A549 (cell line): Measurements from ENCODE around the gene LNX2. TPM values are rescaled to one million over a fixed set of nuclear protein-coding genes. Genes with fewer than 3 reads are reported as not detected.

ENCODE experiments used
- ATAC-seq, 2 experiments: fragments of 200-7000 bp in 1 of 2; fragments of >200 bp in 1 of 2; cut with Nextera tagmentation in 1 of 2; cut with Tn5 transposase in 1 of 2; 3 replicates each; pipeline versions ENCODE4 v1.8.0 to v1.9.1; 2018 to 2020; ENCODE audit warnings: mild to moderate bottlenecking in 1 of 2, moderate library complexity in 1 of 2
- CTCF ChIA-PET: fragments of 300-600 bp; sonication (Branson Sonifier 250); formaldehyde crosslinking; extraction: SDS; loops from one replicate; lab custom pipeline; 2021; ENCODE audit warnings: antibody characterized with exemption, inconsistent platforms; lab: Yijun Ruan, JAX
- POLR2A ChIA-PET: fragments of 350-600 bp; formaldehyde crosslinking; extraction: SDS; loops from one replicate; lab custom pipeline; 2021; ENCODE audit warnings: antibody characterized with exemption, inconsistent platforms; lab: Yijun Ruan, JAX
- DNase-seq, 2 experiments: peaks; one replicate each; pipeline versions ENCODE4 v3.0.0 to v3.0.0-alpha.2; 2011 to 2016; ENCODE audit warnings: low read depth in 1 of 2, low spot score in 1 of 2
- FAIRE-seq: peaks from 2 replicates; lab custom pipeline; 2011; peaks lifted over from hg19 to GRCh38; lab: Jason Lieb, UNC
- H3K27ac ChIP-seq, 2 experiments: fragments of >200 bp; sonication (Bioruptor Twin); formaldehyde crosslinking; 3 replicates each; pipeline ENCODE4 v1.5.1; 2016 to 2017
- H3K4me1 ChIP-seq: fragments of >200 bp; sonication (Bioruptor Twin); formaldehyde crosslinking; 3 replicates; pipeline ENCODE4 v1.6.1; 2016
- H3K4me2 ChIP-seq: fragments of >200 bp; sonication (Bioruptor Twin); formaldehyde crosslinking; 3 replicates; pipeline ENCODE4 v1.6.1; 2016
- H3K4me3 ChIP-seq: fragments of >200 bp; sonication (Bioruptor Twin); formaldehyde crosslinking; 3 replicates; pipeline ENCODE4 v1.5.1; 2016
- H3K9me3 ChIP-seq: fragments of >200 bp; sonication (Bioruptor Twin); formaldehyde crosslinking; 3 replicates; pipeline ENCODE4 v1.6.1; 2016
- CBX8 ChIP-seq: fragments of 200-600 bp; sonication (generic); IDR thresholded peaks from 2 replicates; pipeline ENCODE4 v1.6.1; 2016
- CEBPB ChIP-seq, 2 experiments: fragments of >200 bp in 1 of 2; sonication (Bioruptor Twin) in 1 of 2; formaldehyde crosslinking in 1 of 2; IDR thresholded peaks; 2 replicates each; pipeline ENCODE4 v1.6.1; 2012 to 2016
- CHD2 ChIP-seq: fragments of 150-350 bp; IDR thresholded peaks from 2 replicates; pipeline ENCODE4 v1.6.1; 2014; ENCODE audit warnings: low read length; ENCODE audit not compliant: partially characterized antibody
- CHD4 ChIP-seq: fragments of 200-600 bp; sonication (generic); IDR thresholded peaks from 2 replicates; pipeline ENCODE4 v1.6.1; 2016; ENCODE audit warnings: antibody characterized with exemption, mild to moderate bottlenecking, borderline replicate concordance
- FOSB ChIP-seq: fragments of 250-450 bp; sonication (Bioruptor Pico); IDR thresholded peaks from 2 replicates; pipeline ENCODE4 v1.5.0; 2020; ENCODE audit warnings: mild to moderate bottlenecking, moderate library complexity
- HEYL ChIP-seq: fragments of 250-450 bp; sonication (Bioruptor Pico); IDR thresholded peaks from 2 replicates; pipeline ENCODE4 v1.8.0; 2021; ENCODE audit warnings: mild to moderate bottlenecking, moderate library complexity
- HOXA7 ChIP-seq: fragments of 250-450 bp; sonication (Bioruptor Pico); IDR thresholded peaks from 2 replicates; pipeline ENCODE4 v1.5.0; 2020; ENCODE audit warnings: mild to moderate bottlenecking, moderate library complexity
- HOXB5 ChIP-seq: fragments of 250-450 bp; sonication (Bioruptor Pico); IDR thresholded peaks from 2 replicates; pipeline ENCODE4 v1.5.0; 2020; ENCODE audit warnings: mild to moderate bottlenecking, moderate library complexity
- JUNB ChIP-seq: fragments of >200 bp; sonication (Bioruptor Twin); formaldehyde crosslinking; IDR thresholded peaks from 2 replicates; pipeline ENCODE4 v1.6.1; 2016
- MYC ChIP-seq: IDR thresholded peaks from 2 replicates; pipeline ENCODE4 v1.6.1; 2012; ENCODE audit warnings: mild to moderate bottlenecking, inconsistent platforms, low read length, improper control_type of control experiment, borderline replicate concordance
- NFE2L2 ChIP-seq: fragments of 150-350 bp; conservative IDR thresholded peaks from 2 replicates; pipeline ENCODE4 v1.6.1; 2014; ENCODE audit warnings: low read length
- NPAS2 ChIP-seq: fragments of 250-450 bp; sonication (Bioruptor Pico); IDR thresholded peaks from 2 replicates; pipeline ENCODE4 v1.8.0; 2022; ENCODE audit warnings: mild to moderate bottlenecking, moderate library complexity, borderline replicate concordance
- NR3C1 ChIP-seq: fragments of >200 bp; sonication (Bioruptor Twin); formaldehyde crosslinking; IDR thresholded peaks from 3 replicates; pipeline ENCODE4 v1.6.1; 2017
- PHF8 ChIP-seq: fragments of 200-600 bp; sonication (generic); IDR thresholded peaks from 2 replicates; pipeline ENCODE4 v1.6.1; 2016; ENCODE audit warnings: low read depth, mild to moderate bottlenecking, antibody characterized with exemption, moderate library complexity, borderline replicate concordance
- RARB ChIP-seq: fragments of 250-450 bp; sonication (Bioruptor Pico); IDR thresholded peaks from 2 replicates; pipeline ENCODE4 v1.8.0; 2021; ENCODE audit warnings: mild to moderate bottlenecking, moderate library complexity
- RFX5 ChIP-seq: fragments of 450-650 bp; IDR thresholded peaks from 2 replicates; pipeline ENCODE4 v1.7.1; 2014; ENCODE audit warnings: antibody characterized with exemption, mild to moderate bottlenecking, moderate library complexity
- RNF2 ChIP-seq: fragments of 200-600 bp; sonication (generic); IDR thresholded peaks from 2 replicates; pipeline ENCODE4 v1.6.1; 2016; ENCODE audit warnings: low read depth, mild to moderate bottlenecking, antibody characterized with exemption, moderate library complexity, borderline replicate concordance
- SMC3 ChIP-seq: fragments of >200 bp; sonication (Bioruptor Twin); formaldehyde crosslinking; IDR thresholded peaks from 3 replicates; pipeline ENCODE4 v1.6.1; 2018; ENCODE audit warnings: inconsistent platforms
- SREBF2 ChIP-seq: fragments of 450-650 bp; IDR thresholded peaks from 2 replicates; pipeline ENCODE4 v1.6.1; 2014; ENCODE audit warnings: mild to moderate bottlenecking, moderate library complexity
- ZC3H11A ChIP-seq: fragments of 450-650 bp; IDR thresholded peaks from 2 replicates; pipeline ENCODE4 v1.6.1; 2014; ENCODE audit warnings: antibody characterized with exemption, mild to moderate bottlenecking
- WGBS: methylation state at CpG from one replicate; pipeline ENCODE4 v1.1.6; 2017; ENCODE audit errors: missing lambda C conversion rate; 5-methylcytosine and 5-hydroxymethylcytosine counted together
- polyA plus RNA-seq, 4 experiments: library from polyadenylated mRNA; depleted of rRNA in 3 of 4; stranded (reverse); fragments of >200 nt; fragmentation: RNase III in 1 of 4; extraction: RNeasy Plus Mini Kit Qiagen cat#74134 plus additional on column Dnase treatment in 1 of 4; gene quantifications; 2 replicates in 3 of 4; 3 replicates in 1 of 4; pipeline ENCODE4 v1.2.3, GENCODE V29; 2011 to 2017
- TF ChIP-seq, protein P1 (sequence below): IDR thresholded peaks from 2 replicates; pipeline ENCODE4 v1.6.1; 2012; ENCODE audit warnings: low read depth, borderline replicate concordance
- TF ChIP-seq, protein P2 (sequence below): fragments of 450-650 bp; IDR thresholded peaks from 2 replicates; pipeline ENCODE4 v1.6.1; 2014; ENCODE audit warnings: antibody characterized with exemption
- TF ChIP-seq, protein P3 (sequence below): fragments of 250-450 bp; sonication (Bioruptor Pico); IDR thresholded peaks from 2 replicates; pipeline ENCODE4 v1.5.0; 2021; ENCODE audit warnings: mild to moderate bottlenecking, moderate library complexity, borderline replicate concordance
- TF ChIP-seq, protein P4 (sequence below): fragments of >200 bp; sonication (Bioruptor Twin); formaldehyde crosslinking; IDR thresholded peaks from 3 replicates; pipeline ENCODE4 v1.6.1; 2016

LNX2 gene
- polyA plus RNA-seq, 2 of the 4 experiments (the other 2 are of a cell fraction): 3.3 to 6.3 TPM

DNA sequence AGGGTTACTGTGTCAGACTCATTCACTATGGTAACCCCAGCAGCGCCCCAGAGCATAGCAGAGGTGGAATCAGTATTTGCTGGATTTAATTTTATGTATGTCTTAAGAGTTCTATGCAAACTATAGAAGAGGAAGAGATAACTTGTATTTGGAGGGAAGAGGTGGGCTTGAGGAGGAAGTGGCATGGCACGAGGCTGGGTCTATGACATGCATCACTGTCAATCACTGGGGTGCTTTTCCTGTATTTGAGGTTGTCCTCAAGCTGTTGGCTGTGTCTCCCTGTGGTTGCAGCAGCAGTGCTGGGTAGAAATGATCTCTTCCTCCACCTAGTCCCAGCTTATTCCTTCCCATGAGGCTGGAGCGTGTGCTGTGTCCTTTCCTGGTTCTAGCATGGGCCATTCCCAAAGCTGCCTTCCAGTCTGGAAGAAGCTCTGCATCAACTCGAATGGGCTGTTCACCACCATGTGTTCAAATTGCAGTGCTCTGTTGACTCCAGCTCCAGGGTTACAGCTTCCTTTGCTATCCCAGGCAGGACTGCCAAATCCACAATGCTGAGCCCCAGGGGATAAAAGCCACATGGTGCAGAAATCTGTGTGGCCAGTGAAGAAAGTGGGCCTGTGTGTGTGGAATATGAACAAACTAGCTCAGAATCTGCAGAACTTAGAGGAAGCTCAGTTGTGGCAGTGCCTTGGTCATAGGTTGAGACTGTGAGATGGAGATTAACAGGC, 96.8 kb downstream of the LNX2 start:
- ATAC-seq (no peak), FAIRE-seq (no peak), DNase-seq (no peak)
- WGBS: 61% methylated on average over 2 of the region's 4 CpGs
- Histone ChIP-seq H3K4me3 (no peak overlapping the region), H3K4me1 (no peaks in the 10 kb centered on the region), H3K27ac (no peak overlapping the region), H3K9me3 (no peaks in the 10 kb centered on the region), H3K4me2 (no peak overlapping the region)
- TF ChIP-seq, protein P1, sequence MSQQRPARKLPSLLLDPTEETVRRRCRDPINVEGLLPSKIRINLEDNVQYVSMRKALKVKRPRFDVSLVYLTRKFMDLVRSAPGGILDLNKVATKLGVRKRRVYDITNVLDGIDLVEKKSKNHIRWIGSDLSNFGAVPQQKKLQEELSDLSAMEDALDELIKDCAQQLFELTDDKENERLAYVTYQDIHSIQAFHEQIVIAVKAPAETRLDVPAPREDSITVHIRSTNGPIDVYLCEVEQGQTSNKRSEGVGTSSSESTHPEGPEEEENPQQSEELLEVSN: no peak
- TF ChIP-seq, protein P2, sequence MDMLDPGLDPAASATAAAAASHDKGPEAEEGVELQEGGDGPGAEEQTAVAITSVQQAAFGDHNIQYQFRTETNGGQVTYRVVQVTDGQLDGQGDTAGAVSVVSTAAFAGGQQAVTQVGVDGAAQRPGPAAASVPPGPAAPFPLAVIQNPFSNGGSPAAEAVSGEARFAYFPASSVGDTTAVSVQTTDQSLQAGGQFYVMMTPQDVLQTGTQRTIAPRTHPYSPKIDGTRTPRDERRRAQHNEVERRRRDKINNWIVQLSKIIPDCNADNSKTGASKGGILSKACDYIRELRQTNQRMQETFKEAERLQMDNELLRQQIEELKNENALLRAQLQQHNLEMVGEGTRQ: no peak
- no peak for TF ChIP-seq RFX5
- no peak for TF ChIP-seq NFE2L2
- TF ChIP-seq, protein P3, sequence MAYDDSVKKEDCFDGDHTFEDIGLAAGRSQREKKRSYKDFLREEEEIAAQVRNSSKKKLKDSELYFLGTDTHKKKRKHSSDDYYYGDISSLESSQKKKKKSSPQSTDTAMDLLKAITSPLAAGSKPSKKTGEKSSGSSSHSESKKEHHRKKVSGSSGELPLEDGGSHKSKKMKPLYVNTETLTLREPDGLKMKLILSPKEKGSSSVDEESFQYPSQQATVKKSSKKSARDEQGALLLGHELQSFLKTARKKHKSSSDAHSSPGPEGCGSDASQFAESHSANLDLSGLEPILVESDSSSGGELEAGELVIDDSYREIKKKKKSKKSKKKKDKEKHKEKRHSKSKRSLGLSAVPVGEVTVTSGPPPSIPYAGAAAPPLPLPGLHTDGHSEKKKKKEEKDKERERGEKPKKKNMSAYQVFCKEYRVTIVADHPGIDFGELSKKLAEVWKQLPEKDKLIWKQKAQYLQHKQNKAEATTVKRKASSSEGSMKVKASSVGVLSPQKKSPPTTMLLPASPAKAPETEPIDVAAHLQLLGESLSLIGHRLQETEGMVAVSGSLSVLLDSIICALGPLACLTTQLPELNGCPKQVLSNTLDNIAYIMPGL (CRISPR knock-in tag): no peak
- TF ChIP-seq SMC3: no peak
- TF ChIP-seq RNF2: no peak
- no peak for TF ChIP-seq ZC3H11A
- CTCF ChIA-PET: interaction anchor here (0.6 to 1.6 kb wide), 5 partner anchors 9 to 580 kb away, joined by 3 to 6 read pairs (median 4); no protein-coding TSS in a partner anchor
- POLR2A ChIA-PET: no interaction called here

DNA sequence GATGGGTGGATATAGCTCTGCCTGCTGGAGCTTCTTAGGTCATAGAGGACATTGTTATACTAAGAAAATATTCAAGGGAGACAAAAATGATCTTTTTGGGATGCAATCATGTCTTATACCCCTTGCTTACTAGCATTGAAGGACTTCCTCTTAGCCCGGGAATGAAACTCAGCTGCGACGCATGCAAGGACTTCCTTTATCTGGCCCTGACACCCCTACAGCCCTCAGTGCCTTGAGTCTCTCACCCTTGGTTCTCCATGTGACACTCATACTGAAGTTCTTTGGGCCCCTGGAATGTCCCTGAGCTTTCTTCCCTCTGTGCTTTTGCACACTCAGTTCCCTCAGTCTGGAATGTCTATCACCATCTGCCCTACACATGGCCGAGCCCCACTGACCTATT, 97.5 kb downstream of the LNX2 start:
- CTCF ChIA-PET: interaction anchor here (1.1 to 1.5 kb wide), 3 partner anchors 14 to 304 kb away, joined by 3 to 5 read pairs (median 4); no protein-coding TSS in a partner anchor
- ATAC-seq (no peak), FAIRE-seq (no peak), DNase-seq (no peak)
- no peak overlapping the region for H3K4me3 ChIP-seq
- no peaks in the 10 kb centered on the region for H3K4me1 ChIP-seq
- H3K27ac ChIP-seq: no peak overlapping the region
- no peak overlapping the region for H3K4me2 ChIP-seq
- H3K9me3 ChIP-seq: no peaks in the 10 kb centered on the region
- TF ChIP-seq CHD4 (no peak), RNF2 (no peak), CEBPB (IDR thresholded peaks at IDR 0.05) (no peak), PHF8 (no peak), ZC3H11A (no peak), JUNB (no peak)
- TF ChIP-seq, protein P4, sequence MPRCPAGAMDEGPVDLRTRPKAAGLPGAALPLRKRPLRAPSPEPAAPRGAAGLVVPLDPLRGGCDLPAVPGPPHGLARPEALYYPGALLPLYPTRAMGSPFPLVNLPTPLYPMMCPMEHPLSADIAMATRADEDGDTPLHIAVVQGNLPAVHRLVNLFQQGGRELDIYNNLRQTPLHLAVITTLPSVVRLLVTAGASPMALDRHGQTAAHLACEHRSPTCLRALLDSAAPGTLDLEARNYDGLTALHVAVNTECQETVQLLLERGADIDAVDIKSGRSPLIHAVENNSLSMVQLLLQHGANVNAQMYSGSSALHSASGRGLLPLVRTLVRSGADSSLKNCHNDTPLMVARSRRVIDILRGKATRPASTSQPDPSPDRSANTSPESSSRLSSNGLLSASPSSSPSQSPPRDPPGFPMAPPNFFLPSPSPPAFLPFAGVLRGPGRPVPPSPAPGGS: no peak
- TF ChIP-seq, all 56 proteins: peak for 0
- POLR2A ChIA-PET: no interaction called here
- WGBS: 79% methylated on average over 4 of the region's 4 CpGs

DNA sequence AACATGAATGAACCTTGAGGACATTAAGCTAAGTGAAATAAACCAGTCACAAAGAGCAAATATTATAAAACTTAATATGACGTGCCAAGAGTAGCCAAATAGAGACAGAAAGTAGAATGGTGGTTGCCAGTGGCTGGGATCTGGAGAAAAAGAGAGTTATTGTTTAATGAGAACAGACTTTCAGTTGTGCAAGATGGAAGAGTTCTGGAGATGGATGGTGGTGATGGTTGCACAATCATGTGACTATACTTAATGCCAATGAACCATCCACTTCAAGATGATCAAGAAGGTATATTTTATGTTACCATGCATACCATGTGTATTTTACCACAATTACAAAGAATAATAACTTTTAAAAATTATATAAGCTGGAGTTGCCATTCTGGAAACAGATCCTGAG, 104.2 kb downstream of the LNX2 start:
- Histone ChIP-seq H3K4me2 (no peak overlapping the region), H3K4me1 (no peaks in the 10 kb centered on the region), H3K4me3 (no peak overlapping the region), H3K9me3 (no peaks in the 10 kb centered on the region), H3K27ac (no peak overlapping the region)
- no peak for FAIRE-seq
- WGBS: 4% methylated on average over 1 of the region's 1 CpG
- ChIA-PET CTCF (interaction anchor here (0.7 to 1.6 kb wide), 3 partner anchors 17 to 209 kb away, joined by 3 to 4 read pairs (median 3); no protein-coding TSS in a partner anchor), POLR2A (no interaction called here)
- TF ChIP-seq NPAS2 (CRISPR knock-in tag): no peak
- TF ChIP-seq CHD2: no peak
- no peak for TF ChIP-seq HEYL
- no peak for TF ChIP-seq HOXA7 (CRISPR knock-in tag)
- TF ChIP-seq PHF8: no peak
- no peak for TF ChIP-seq RNF2
- TF ChIP-seq SREBF2: no peak
- no peak for TF ChIP-seq MYC
- no peak for TF ChIP-seq FOSB
- TF ChIP-seq NR3C1: no peak
- no peak for TF ChIP-seq RARB (CRISPR knock-in tag)
- no peak for TF ChIP-seq HOXB5 (CRISPR knock-in tag)
- TF ChIP-seq CBX8: no peak
- no peak for TF ChIP-seq RFX5
- TF ChIP-seq, protein P4: no peak
- TF ChIP-seq CEBPB (IDR thresholded peaks at IDR 0.05): no peak
- TF ChIP-seq, all 56 proteins: peak for 0
- no peak for ATAC-seq
- no peak for DNase-seq
